GM19023 (cell line): ENCODE measurements around the gene WDR54.

Experiments
- ATAC-seq: cut with Tn5 transposase; IDR thresholded peaks from one replicate; pipeline ENCODE4 v1.9.1; 2021; ENCODE audit warnings: mild to moderate bottlenecking, moderate library complexity; ENCODE audit not compliant: unreplicated experiment

Gene WDR54

GRCh38 chr2:74474899-74475298, 53.4 kb downstream of the WDR54 start:
- no peak for ATAC-seq
